Measurements from ENCODE around the gene CRY2. TPM values are rescaled to one million over a fixed set of nuclear protein-coding genes. Genes with fewer than 3 reads are reported as not detected.

The CRY2 gene
- total and polyA plus RNA-seq, 2 experiments from 2014 or later: 9.5 to 15.4 TPM

- H3K4me1 ChIP-seq (ENCODE audit: insufficient read depth): peaks cover 6% of the 10 kb centered on the region
- H3K9me2 ChIP-seq (ENCODE audit: insufficient read depth): no peaks in the 10 kb centered on the region
- no peak for TF ChIP-seq ZNF114 (CRISPR knock-in tag; IDR thresholded peaks at IDR 0.05)
- peaks cover 8% of the 10 kb centered on the region; the same call in 2 of the 3 replicates for H3K36me3 Mint-ChIP-seq (ENCODE audit: low read depth)
- H3K27ac ChIP-seq (ENCODE audit: low read depth): no peak overlapping the region
- H3K27ac Mint-ChIP-seq: no peak overlapping the region
- no peaks in the 10 kb centered on the region for H3K9me3 Mint-ChIP-seq
- H3K4me3 Mint-ChIP-seq: no peak overlapping the region
- no peak overlapping the region for H2AFZ ChIP-seq
- H3K79me2 ChIP-seq (replicated peaks; ENCODE audit: insufficient read depth): peaks cover 8% of the 10 kb centered on the region
- H3F3A ChIP-seq (replicated peaks; ENCODE audit: low read depth): peaks cover 12% of the 10 kb centered on the region
- ATAC-seq (no peak), DNase-seq (ENCODE audit: low spot score) (no peak)
- peaks cover 8% of the 10 kb centered on the region for H4K20me1 ChIP-seq (replicated peaks; ENCODE audit: insufficient read depth)
- no peak overlapping the region for H3K4me2 ChIP-seq
- no peak overlapping the region for H3K4me3 ChIP-seq
- H3K27me3 Mint-ChIP-seq (ENCODE audit: insufficient read depth, low read depth, poor library complexity): peaks cover 19% of the 10 kb centered on the region
- peaks cover 3% of the 10 kb centered on the region; the same call in 2 of the 3 replicates for H3K4me1 Mint-ChIP-seq
- no peaks in the 10 kb centered on the region for H3K36me3 ChIP-seq (ENCODE audit: insufficient read depth)
- no peaks in the 10 kb centered on the region for H3K27me3 ChIP-seq (ENCODE audit: insufficient read depth)
Observed at GRCh38 chr11:45913514-45913913, 66.2 kb downstream of the CRY2 start.

DNA sequence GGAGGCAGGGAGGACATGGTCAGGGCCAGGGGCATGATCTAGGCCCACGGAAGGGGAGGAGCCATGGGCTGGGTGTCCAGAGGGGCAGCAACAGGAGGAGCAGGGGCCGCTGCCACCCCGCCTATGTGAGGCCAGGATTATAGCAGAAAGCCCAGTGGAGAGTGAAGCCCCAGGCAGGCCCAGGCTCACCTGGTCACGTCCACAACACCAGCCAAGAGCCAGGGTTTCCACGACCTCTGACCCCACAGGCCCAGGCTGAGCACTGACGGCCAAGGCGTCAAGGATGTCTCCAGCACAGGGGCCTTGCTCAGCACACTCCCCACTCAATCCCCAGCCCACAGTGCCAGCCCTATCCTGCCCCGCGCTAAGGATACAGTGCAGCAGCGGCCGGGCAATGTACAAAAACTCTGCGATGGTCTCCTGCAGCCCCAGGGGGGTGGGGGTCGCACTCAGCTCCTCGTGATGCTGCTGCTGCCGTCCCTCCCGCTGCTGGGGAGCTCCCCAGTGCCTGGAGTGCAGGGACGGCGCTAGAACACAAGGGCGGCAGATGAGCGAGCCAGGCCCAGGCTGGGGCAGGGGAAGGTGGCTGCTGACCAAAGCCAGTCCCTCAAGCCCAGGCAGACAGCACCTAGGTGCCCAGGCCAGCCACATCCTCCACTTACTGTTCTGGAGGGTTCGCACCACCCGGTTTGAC, 66.8 kb downstream of the CRY2 start:
- H3K79me2 ChIP-seq (replicated peaks; ENCODE audit: insufficient read depth): peaks cover 8% of the 10 kb centered on the region
- no peak overlapping the region for H3K27ac ChIP-seq (ENCODE audit: low read depth)
- peaks cover 12% of the 10 kb centered on the region for H3F3A ChIP-seq (replicated peaks; ENCODE audit: low read depth)
- peaks cover 8% of the 10 kb centered on the region; the same call in 1 of the 3 replicates for H3K36me3 Mint-ChIP-seq (ENCODE audit: low read depth)
- H3K9me3 Mint-ChIP-seq: no peaks in the 10 kb centered on the region
- no peak overlapping the region for H3K4me3 ChIP-seq
- no peak for ATAC-seq
- H3K27me3 Mint-ChIP-seq (ENCODE audit: insufficient read depth, low read depth, poor library complexity): peaks cover 15% of the 10 kb centered on the region
- H2AFZ ChIP-seq: no peak overlapping the region
- H3K4me2 ChIP-seq: no peak overlapping the region
- no peaks in the 10 kb centered on the region for H3K9me2 ChIP-seq (ENCODE audit: insufficient read depth)
- H3K27ac Mint-ChIP-seq: no peak overlapping the region
- H3K4me1 Mint-ChIP-seq: peaks cover 5% of the 10 kb centered on the region; the same call in 2 of the 3 replicates
- DNase-seq (ENCODE audit: low spot score): no peak
- no peaks in the 10 kb centered on the region for H3K36me3 ChIP-seq (ENCODE audit: insufficient read depth)
- H4K20me1 ChIP-seq (replicated peaks; ENCODE audit: insufficient read depth): peaks cover 8% of the 10 kb centered on the region
- H3K27me3 ChIP-seq (ENCODE audit: insufficient read depth): no peaks in the 10 kb centered on the region
- peaks cover 9% of the 10 kb centered on the region for H3K4me1 ChIP-seq (ENCODE audit: insufficient read depth)
- H3K4me3 Mint-ChIP-seq: no peak overlapping the region
- TF ChIP-seq EZH2 (IDR thresholded peaks at IDR 0.05; ENCODE audit: low read depth, unreplicated experiment): no peak
- no peak for TF ChIP-seq ZNF114 (CRISPR knock-in tag; IDR thresholded peaks at IDR 0.05)
- TF ChIP-seq JUNB (IDR thresholded peaks at IDR 0.05; ENCODE audit: unreplicated experiment): no peak
- TF ChIP-seq REST (IDR thresholded peaks at IDR 0.05; ENCODE audit: unreplicated experiment): no peak
- TF ChIP-seq STAT1 (IDR thresholded peaks at IDR 0.05; ENCODE audit: unreplicated experiment): no peak
- TF ChIP-seq POLR2AphosphoS5 (IDR thresholded peaks at IDR 0.05; ENCODE audit: low read depth): no peak
- no peak for TF ChIP-seq NANOG (IDR thresholded peaks at IDR 0.05; ENCODE audit: borderline replicate concordance)
- no peak for TF ChIP-seq CREB1 (CRISPR knock-in tag; IDR thresholded peaks at IDR 0.05; ENCODE audit: low read depth)
- TF ChIP-seq ZNF331 (CRISPR knock-in tag; IDR thresholded peaks at IDR 0.05; ENCODE audit: low read depth): no peak
- no peak for TF ChIP-seq CTCF (conservative IDR thresholded peaks at IDR 0.05; ENCODE audit: low read depth in 2 of 2)

All from GM23338 (cell line).